IMR-90 (cell line): Measurements from ENCODE around the gene PRDM5. TPM values are rescaled to one million over a fixed set of nuclear protein-coding genes. Genes with fewer than 3 reads are reported as not detected.

ENCODE experiments used
- ATAC-seq: fragments of 200-7000 bp; cut with Tn5 transposase; 2 replicates; pipeline ENCODE4 v1.9.1; 2020; ENCODE audit warnings: low read depth, mild to moderate bottlenecking, moderate library complexity
- BruUV-seq: library from RNA; stranded (reverse); fragments of 400-500 nt; replicated peaks from 2 replicates; lab custom pipeline; 2021; lab: Mats Ljungman, UMichigan
- CTCF ChIA-PET: fragments of 300-600 bp; formaldehyde crosslinking; extraction: SDS; loops from one replicate; lab custom pipeline; 2021; ENCODE audit warnings: antibody characterized with exemption; lab: Yijun Ruan, JAX
- POLR2A ChIA-PET: fragments of 300-600 bp; sonication (Branson Sonifier 250); formaldehyde crosslinking; loops from one replicate; lab custom pipeline; 2022; ENCODE audit warnings: antibody characterized with exemption; ENCODE audit not compliant: unreplicated experiment; lab: Charles Lee
- DNase-seq: peaks from one replicate; pipeline ENCODE4 v3.0.0; 2013
- H2AFZ ChIP-seq: replicated peaks from 2 replicates; pipeline ENCODE3; 2013; ENCODE audit warnings: low read length, mild to moderate bottlenecking; ENCODE audit not compliant: poor library complexity
- H2AK5ac ChIP-seq: 2 replicates; pipeline ENCODE4 v1.6.1; 2013; ENCODE audit warnings: low read depth, low read length, inconsistent platforms
- H2AK9ac ChIP-seq: replicated peaks from 2 replicates; pipeline ENCODE3; 2013; ENCODE audit warnings: mild to moderate bottlenecking, low read depth, low read length, moderate library complexity; ENCODE audit not compliant: poor library complexity
- H2BK120ac ChIP-seq: 2 replicates; pipeline ENCODE4 v1.6.1; 2013; ENCODE audit warnings: low read depth, low read length, inconsistent platforms
- H2BK15ac ChIP-seq: 3 replicates; pipeline ENCODE4 v1.6.1; 2013; ENCODE audit warnings: low read depth, low read length, inconsistent platforms
- H2BK20ac ChIP-seq: 2 replicates; pipeline ENCODE4 v1.6.1; 2013; ENCODE audit warnings: low read depth, mild to moderate bottlenecking, inconsistent platforms, low read length, moderate library complexity
- H2BK5ac ChIP-seq: 2 replicates; pipeline ENCODE4 v1.6.1; 2013; ENCODE audit warnings: mild to moderate bottlenecking, low read depth, low read length, inconsistent platforms; ENCODE audit not compliant: poor library complexity, severe bottlenecking
- H3K14ac ChIP-seq: replicated peaks from 2 replicates; pipeline ENCODE4 v1.6.1; 2013; ENCODE audit warnings: low read depth, low read length, inconsistent platforms
- H3K18ac ChIP-seq: 2 replicates; pipeline ENCODE4 v1.6.1; 2013; ENCODE audit warnings: low read depth, low read length, control low read depth
- H3K23ac ChIP-seq: 2 replicates; pipeline ENCODE4 v1.6.1; 2013; ENCODE audit warnings: low read depth, low read length, inconsistent platforms
- H3K27ac ChIP-seq: 2 replicates; pipeline ENCODE4 v1.5.1; 2013; ENCODE audit warnings: mild to moderate bottlenecking, control low read depth, low read length; ENCODE audit not compliant: insufficient read depth
- H3K27me3 ChIP-seq: 2 replicates; pipeline ENCODE4 v1.6.1; 2013; ENCODE audit warnings: low read length; ENCODE audit not compliant: control insufficient read depth, insufficient read depth
- H3K36me3 ChIP-seq: 2 replicates; pipeline ENCODE4 v1.6.1; 2013; ENCODE audit warnings: low read length, mixed read lengths; ENCODE audit not compliant: control insufficient read depth, insufficient read depth
- H3K4ac ChIP-seq: 2 replicates; pipeline ENCODE4 v1.6.1; 2013; ENCODE audit warnings: low read depth, low read length, inconsistent platforms
- H3K4me1 ChIP-seq: 2 replicates; pipeline ENCODE4 v1.6.1; 2013; ENCODE audit warnings: low read length, mixed read lengths; ENCODE audit not compliant: control insufficient read depth, insufficient read depth
- H3K4me2 ChIP-seq: 2 replicates; pipeline ENCODE4 v1.6.1; 2013; ENCODE audit warnings: low read depth, mild to moderate bottlenecking, control low read depth, low read length, moderate library complexity
- H3K4me3 ChIP-seq: 2 replicates; pipeline ENCODE4 v1.5.1; 2013; ENCODE audit warnings: low read depth, mild to moderate bottlenecking, control low read depth, low read length, moderate library complexity; ENCODE audit not compliant: insufficient read depth
- H3K56ac ChIP-seq: 2 replicates; pipeline ENCODE4 v1.6.1; 2013; ENCODE audit warnings: low read length, inconsistent platforms; ENCODE audit not compliant: insufficient read depth; ENCODE audit errors: extremely low read depth
- H3K79me1 ChIP-seq, 2 experiments: 2 replicates each; pipeline ENCODE4 v1.6.1; 2013; ENCODE audit warnings: low read length in 2 of 2, inconsistent platforms in 1 of 2, low read depth in 1 of 2
- H3K9ac ChIP-seq: 2 replicates; pipeline ENCODE4 v1.6.1; 2013; ENCODE audit warnings: low read depth, low read length, control low read depth
- H3K9me1 ChIP-seq: 2 replicates; pipeline ENCODE4 v1.6.1; 2013; ENCODE audit warnings: low read length, inconsistent platforms; ENCODE audit not compliant: insufficient read depth
- H3K9me3 ChIP-seq: 2 replicates; pipeline ENCODE4 v1.6.1; 2013; ENCODE audit warnings: low read length; ENCODE audit not compliant: control insufficient read depth, insufficient read depth
- H4K20me1 ChIP-seq: 2 replicates; pipeline ENCODE4 v1.6.1; 2013; ENCODE audit warnings: low read length, inconsistent platforms; ENCODE audit not compliant: insufficient read depth
- H4K5ac ChIP-seq: 2 replicates; pipeline ENCODE4 v1.6.1; 2013; ENCODE audit warnings: mild to moderate bottlenecking, low read depth, low read length, control low read depth
- H4K8ac ChIP-seq, 2 experiments: 2 replicates each; pipeline ENCODE4 v1.6.1; 2013; ENCODE audit warnings: low read depth in 2 of 2, low read length in 2 of 2, control low read depth in 1 of 2, inconsistent platforms in 1 of 2
- H4K91ac ChIP-seq: 2 replicates; pipeline ENCODE4 v1.6.1; 2013; ENCODE audit warnings: low read depth, low read length, inconsistent platforms; ENCODE audit not compliant: insufficient read depth
- BHLHE40 ChIP-seq: fragments of 150-350 bp; IDR thresholded peaks from 2 replicates; pipeline ENCODE4 v1.6.1; 2016; ENCODE audit warnings: mild to moderate bottlenecking, low read depth, low read length
- CEBPB ChIP-seq: IDR thresholded peaks from 2 replicates; pipeline ENCODE4 v1.6.1; 2012; ENCODE audit warnings: low read depth, low read length, improper control_type of control experiment
- FOS ChIP-seq: fragments of 150-350 bp; IDR thresholded peaks from 2 replicates; pipeline ENCODE4 v1.6.1; 2016; ENCODE audit warnings: low read depth, low read length
- MAFK ChIP-seq: IDR thresholded peaks from 2 replicates; pipeline ENCODE4 v1.6.1; 2012; ENCODE audit warnings: low read depth, low read length, improper control_type of control experiment
- MAZ ChIP-seq: IDR thresholded peaks from 2 replicates; pipeline ENCODE4 v1.6.1; 2012; ENCODE audit warnings: low read depth, mild to moderate bottlenecking, low read length, improper control_type of control experiment, moderate library complexity, borderline replicate concordance
- MXI1 ChIP-seq: IDR thresholded peaks from 2 replicates; pipeline ENCODE4 v1.6.1; 2012; ENCODE audit warnings: low read depth, mild to moderate bottlenecking, low read length, moderate library complexity, borderline replicate concordance
- NFE2L2 ChIP-seq: fragments of 150-350 bp; IDR thresholded peaks from 2 replicates; pipeline ENCODE4 v1.6.1; 2016; ENCODE audit warnings: low read depth, mild to moderate bottlenecking, low read length
- POLR2A ChIP-seq: IDR thresholded peaks from 2 replicates; pipeline ENCODE4 v1.6.1; 2012; ENCODE audit warnings: mild to moderate bottlenecking, low read depth, low read length
- RAD21 ChIP-seq: IDR thresholded peaks from 2 replicates; pipeline ENCODE4 v1.6.1; 2012; ENCODE audit warnings: low read length, improper control_type of control experiment
- RCOR1 ChIP-seq: IDR thresholded peaks from 2 replicates; pipeline ENCODE4 v1.6.1; 2012; ENCODE audit warnings: mild to moderate bottlenecking, low read length, improper control_type of control experiment; ENCODE audit not compliant: insufficient replicate concordance
- SMC3 ChIP-seq: fragments of 150-350 bp; IDR thresholded peaks from 2 replicates; pipeline ENCODE4 v1.6.1; 2016; ENCODE audit warnings: low read depth, mild to moderate bottlenecking, antibody characterized with exemption, low read length, moderate library complexity
- WGBS, 2 experiments: methylation state at CpG; one replicate each; pipeline versions ENCODE4 v1.1.5 to v1.1.7; 2013; ENCODE audit warnings: missing lambda C conversion rate in 2 of 2; ENCODE audit not compliant: insufficient read length in 1 of 2; ENCODE audit errors: extremely low coverage in 2 of 2; 5-methylcytosine and 5-hydroxymethylcytosine counted together
- dilution Hi-C: fragments of 300-500 bp; cut with HindIII; formaldehyde crosslinking; loops from one replicate; pipeline ENCODE4 v1.14.3; 2018; ENCODE audit warnings: low sequenced_read_pairs; ENCODE audit not compliant: unreplicated experiment
- in situ Hi-C: fragments of 300-500 bp; cut with MboI; formaldehyde crosslinking; loops from 3 replicates; pipeline ENCODE4 v1.14.3; 2019; ENCODE audit warnings: low sequenced_read_pairs, inconsistent platforms, mixed read lengths
- intact Hi-C: fragments of 100-400 bp; cut with micrococcal nuclease; formaldehyde crosslinking; loops from 2 replicates; pipeline ENCODE4 v1.10.0; 2022
- polyA plus RNA-seq, 3 experiments: library from polyadenylated mRNA; depleted of rRNA; stranded (reverse); fragments of >200 nt; gene quantifications; 2 replicates each; pipeline ENCODE4 v1.2.3, GENCODE V29; 2012; ENCODE audit warnings: low replicate concordance in 1 of 3
- total RNA-seq: library from RNA; depleted of rRNA; stranded (reverse); fragments of >200 nt; gene quantifications from 2 replicates; pipeline ENCODE4 v1.2.3, GENCODE V29; 2012
- TF ChIP-seq, protein P1 (sequence below): fragments of 150-350 bp; IDR thresholded peaks from 2 replicates; pipeline ENCODE4 v1.6.1; 2017; ENCODE audit warnings: mild to moderate bottlenecking, antibody characterized with exemption, low read length, low read depth
- TF ChIP-seq, protein P2 (sequence below): conservative IDR thresholded peaks from 2 replicates; pipeline ENCODE4 v1.5.1; 2012; ENCODE audit warnings: mild to moderate bottlenecking, low read depth, low read length, improper control_type of control experiment

Gene PRDM5
- total and polyA plus RNA-seq, 2 of the 4 experiments (the other 2 are of a cell fraction) = 4.1 to 10.8 TPM

DNA sequence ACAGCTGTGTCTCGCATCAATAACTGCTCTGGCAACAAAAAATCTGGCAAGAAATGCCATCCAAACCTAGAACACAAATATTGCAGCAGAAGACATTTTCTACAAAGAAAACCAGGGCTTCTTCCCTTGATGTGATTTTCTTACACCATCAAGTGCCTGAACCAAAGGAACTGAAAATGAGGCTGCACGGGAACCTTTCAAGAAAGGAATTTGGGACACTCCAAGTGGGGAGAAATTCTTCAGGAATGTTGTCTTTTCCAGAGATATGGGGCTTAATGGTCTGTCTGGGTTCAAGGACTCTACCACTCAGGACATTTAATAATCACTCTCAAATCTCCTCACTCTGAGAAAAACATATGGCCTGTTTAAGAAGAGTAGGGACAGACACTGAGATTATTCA is 57.6 kb downstream of the PRDM5 start:
- H4K20me1 ChIP-seq = no peaks in the 10 kb centered on the region; the same call in 1 of the 2 replicates
- no peak overlapping the region for H2BK15ac ChIP-seq
- H2AFZ ChIP-seq = no peak overlapping the region
- no peak overlapping the region for H2AK9ac ChIP-seq
- no peaks in the 10 kb centered on the region for H3K79me1 ChIP-seq
- dilution Hi-C loops = no loop called here
- no peak overlapping the region for H3K23ac ChIP-seq
- H2BK120ac ChIP-seq = no peak overlapping the region
- no CpG with 5 or more reads among the region's 2 CpGs for WGBS, 2 experiments
- H3K27ac ChIP-seq = no peak overlapping the region
- H3K4ac ChIP-seq = no peak overlapping the region
- CTCF ChIA-PET = no interaction called here
- no peak overlapping the region for H4K8ac ChIP-seq
- POLR2A ChIA-PET = no interaction called here
- H3K18ac ChIP-seq = no peak overlapping the region
- ATAC-seq (no peak), DNase-seq (no peak)
- H4K5ac ChIP-seq = no peak overlapping the region
- H3K9me3 ChIP-seq = no peaks in the 10 kb centered on the region
- no peak overlapping the region for H4K91ac ChIP-seq
- TF ChIP-seq RCOR1 (no peak), FOS (no peak), MXI1 (no peak), RAD21 (no peak), CEBPB (no peak), BHLHE40 (no peak), MAFK (no peak), MAZ (no peak), SMC3 (no peak), NFE2L2 (no peak), POLR2A (no peak)
- TF ChIP-seq, protein P1, sequence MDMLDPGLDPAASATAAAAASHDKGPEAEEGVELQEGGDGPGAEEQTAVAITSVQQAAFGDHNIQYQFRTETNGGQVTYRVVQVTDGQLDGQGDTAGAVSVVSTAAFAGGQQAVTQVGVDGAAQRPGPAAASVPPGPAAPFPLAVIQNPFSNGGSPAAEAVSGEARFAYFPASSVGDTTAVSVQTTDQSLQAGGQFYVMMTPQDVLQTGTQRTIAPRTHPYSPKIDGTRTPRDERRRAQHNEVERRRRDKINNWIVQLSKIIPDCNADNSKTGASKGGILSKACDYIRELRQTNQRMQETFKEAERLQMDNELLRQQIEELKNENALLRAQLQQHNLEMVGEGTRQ = no peak
- TF ChIP-seq, protein P2, sequence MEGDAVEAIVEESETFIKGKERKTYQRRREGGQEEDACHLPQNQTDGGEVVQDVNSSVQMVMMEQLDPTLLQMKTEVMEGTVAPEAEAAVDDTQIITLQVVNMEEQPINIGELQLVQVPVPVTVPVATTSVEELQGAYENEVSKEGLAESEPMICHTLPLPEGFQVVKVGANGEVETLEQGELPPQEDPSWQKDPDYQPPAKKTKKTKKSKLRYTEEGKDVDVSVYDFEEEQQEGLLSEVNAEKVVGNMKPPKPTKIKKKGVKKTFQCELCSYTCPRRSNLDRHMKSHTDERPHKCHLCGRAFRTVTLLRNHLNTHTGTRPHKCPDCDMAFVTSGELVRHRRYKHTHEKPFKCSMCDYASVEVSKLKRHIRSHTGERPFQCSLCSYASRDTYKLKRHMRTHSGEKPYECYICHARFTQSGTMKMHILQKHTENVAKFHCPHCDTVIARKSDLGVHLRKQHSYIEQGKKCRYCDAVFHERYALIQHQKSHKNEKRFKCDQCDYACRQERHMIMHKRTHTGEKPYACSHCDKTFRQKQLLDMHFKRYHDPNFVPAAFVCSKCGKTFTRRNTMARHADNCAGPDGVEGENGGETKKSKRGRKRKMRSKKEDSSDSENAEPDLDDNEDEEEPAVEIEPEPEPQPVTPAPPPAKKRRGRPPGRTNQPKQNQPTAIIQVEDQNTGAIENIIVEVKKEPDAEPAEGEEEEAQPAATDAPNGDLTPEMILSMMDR = no peak
- H2BK5ac ChIP-seq = no peak overlapping the region
- H2BK20ac ChIP-seq = no peak overlapping the region
- no peak overlapping the region for H3K14ac ChIP-seq
- no peak overlapping the region for H3K9ac ChIP-seq
- BruUV-seq = no TSS peak
- H3K36me3 ChIP-seq = no peaks in the 10 kb centered on the region
- H3K4me1 ChIP-seq = peaks cover 4% of the 10 kb centered on the region; the same call in 1 of the 2 replicates
- H3K4me3 ChIP-seq = no peak overlapping the region
- H3K4me2 ChIP-seq = no peak overlapping the region
- no peak overlapping the region for H3K56ac ChIP-seq
- H3K27me3 ChIP-seq = no peaks in the 10 kb centered on the region
- H2AK5ac ChIP-seq = no peak overlapping the region
- intact Hi-C loops = no loop called here
- 0 out of 2 replicates have a peak, but pooled peaks cover 3% of the 10 kb centered on the region for H3K9me1 ChIP-seq
- in situ Hi-C loops = loop anchor here (5.0 kb wide), 1 partner anchor 52 kb away; no protein-coding TSS in a partner anchor
